ENCODE data around the gene TLE5. TPM values are rescaled to one million over a fixed set of nuclear protein-coding genes. Genes with fewer than 3 reads are reported as not detected.
A peak's percentile ranks its signal among the peaks of the same experiment; 100 is the strongest.
"Not testable (repeated sequence)": the region's sequence is repeated elsewhere in the genome, so short reads cannot be mapped to it uniquely, and the experiment has no call there.

TLE5 gene
- total RNA-seq, 3 donors from 2014 or later: 232 to 275 (median 258) TPM

DNA sequence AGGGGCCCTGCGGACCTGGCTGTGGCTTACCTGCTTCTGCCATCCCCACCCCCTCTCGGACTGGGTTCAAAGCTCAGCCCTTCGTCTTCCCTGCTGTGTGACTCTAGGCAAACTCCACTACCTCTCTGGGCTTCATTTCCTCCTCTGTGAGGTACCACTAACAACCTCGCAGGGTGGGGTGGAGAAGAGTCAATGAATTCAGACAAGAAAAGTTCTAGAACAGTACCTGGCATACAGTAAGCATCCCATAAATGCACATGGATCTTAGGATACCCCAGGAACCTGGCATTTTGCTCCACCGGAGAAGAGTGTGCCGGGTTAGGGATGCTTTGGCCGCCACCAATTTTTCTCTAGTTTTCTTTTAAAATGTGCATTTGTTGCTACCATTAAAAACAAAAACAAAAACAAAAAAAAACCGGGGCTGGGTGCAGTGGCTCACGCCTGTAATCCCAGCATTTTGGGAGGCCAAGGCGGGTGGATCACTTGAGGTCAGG is 3.4 kb downstream of the TLE5 start:
- Mint-ChIP-seq H3K36me3 (ENCODE audit: insufficient read depth) (peaks cover 27% of the 10 kb centered on the region), H3K4me1 (ENCODE audit: low read depth) (peaks cover 55% of the 10 kb centered on the region), H3K9me3 (no peaks in the 10 kb centered on the region), H3K4me3 (no peak overlapping the region), H3K27me3 (ENCODE audit: low read depth) (no peaks in the 10 kb centered on the region)
- DNase-seq: no peak
- no peak for ATAC-seq

DNA sequence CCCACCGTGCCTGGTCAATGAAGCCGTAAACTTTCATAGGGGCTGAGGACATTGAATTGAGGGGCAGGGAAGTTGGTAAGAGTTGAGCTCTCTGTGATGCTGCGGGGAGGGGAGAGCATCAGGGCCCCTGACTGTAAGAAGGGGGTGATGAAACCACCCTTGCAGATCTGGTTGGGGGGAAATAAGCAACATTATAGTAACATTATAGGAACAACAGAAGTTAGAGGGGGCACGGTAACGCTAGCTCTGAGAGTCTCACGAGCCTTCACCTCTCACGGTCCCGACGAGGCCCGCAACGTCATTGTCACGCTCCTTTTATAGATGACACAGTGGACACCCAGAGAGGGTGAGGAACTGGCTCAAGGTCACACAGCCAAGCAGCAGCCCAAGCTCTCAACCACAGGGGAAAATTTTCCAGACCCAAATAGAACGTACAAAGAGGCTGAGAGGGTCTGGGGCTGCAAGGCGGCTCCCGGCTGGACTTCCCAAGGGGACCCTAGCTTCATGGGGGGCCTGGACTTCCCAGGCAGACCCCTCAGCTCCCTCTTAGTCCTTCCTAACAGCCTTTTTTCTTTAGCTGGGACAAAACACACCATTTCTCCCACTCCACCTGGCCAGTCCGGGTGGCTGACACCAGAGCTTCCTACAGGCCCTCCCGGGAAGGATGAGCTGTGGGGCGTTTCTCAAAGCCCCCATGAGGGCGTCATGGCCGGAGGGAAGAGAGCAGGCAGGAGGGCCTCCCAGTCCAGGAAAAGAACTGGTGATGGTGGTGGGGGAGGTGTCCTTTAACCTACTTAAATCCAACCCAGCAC is 4.1 kb downstream of the TLE5 start:
- Mint-ChIP-seq H3K36me3 (ENCODE audit: insufficient read depth) (peaks cover 27% of the 10 kb centered on the region), H3K4me3 (no peak overlapping the region), H3K27me3 (ENCODE audit: low read depth) (no peaks in the 10 kb centered on the region), H3K9me3 (no peaks in the 10 kb centered on the region), H3K4me1 (ENCODE audit: low read depth) (peaks cover 52% of the 10 kb centered on the region)
- ATAC-seq (no peak), DNase-seq (no peak)

DNA sequence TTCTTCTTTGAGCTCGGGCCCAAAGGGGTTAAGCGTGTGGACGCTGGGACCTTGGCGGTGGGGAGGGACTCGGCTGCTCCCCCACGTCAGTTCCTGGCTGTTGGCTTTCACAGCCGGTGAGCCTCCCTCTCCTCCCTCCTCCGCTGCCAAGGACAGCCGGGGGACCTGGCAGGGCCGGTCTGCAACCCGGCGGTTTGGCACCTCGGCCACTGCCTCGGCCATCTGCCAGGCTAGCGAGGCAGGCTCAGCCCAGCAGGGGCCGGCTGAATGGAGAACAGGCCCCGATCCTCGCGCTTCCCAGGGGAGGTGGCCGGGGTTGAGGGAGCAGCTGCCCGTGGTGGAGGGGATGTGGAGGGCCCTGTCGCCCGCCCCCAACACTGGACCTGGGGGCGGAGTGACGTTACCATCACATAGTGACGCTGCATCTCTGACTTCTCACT is 5.0 kb downstream of the TLE5 start:
- no peak for ATAC-seq

DNA sequence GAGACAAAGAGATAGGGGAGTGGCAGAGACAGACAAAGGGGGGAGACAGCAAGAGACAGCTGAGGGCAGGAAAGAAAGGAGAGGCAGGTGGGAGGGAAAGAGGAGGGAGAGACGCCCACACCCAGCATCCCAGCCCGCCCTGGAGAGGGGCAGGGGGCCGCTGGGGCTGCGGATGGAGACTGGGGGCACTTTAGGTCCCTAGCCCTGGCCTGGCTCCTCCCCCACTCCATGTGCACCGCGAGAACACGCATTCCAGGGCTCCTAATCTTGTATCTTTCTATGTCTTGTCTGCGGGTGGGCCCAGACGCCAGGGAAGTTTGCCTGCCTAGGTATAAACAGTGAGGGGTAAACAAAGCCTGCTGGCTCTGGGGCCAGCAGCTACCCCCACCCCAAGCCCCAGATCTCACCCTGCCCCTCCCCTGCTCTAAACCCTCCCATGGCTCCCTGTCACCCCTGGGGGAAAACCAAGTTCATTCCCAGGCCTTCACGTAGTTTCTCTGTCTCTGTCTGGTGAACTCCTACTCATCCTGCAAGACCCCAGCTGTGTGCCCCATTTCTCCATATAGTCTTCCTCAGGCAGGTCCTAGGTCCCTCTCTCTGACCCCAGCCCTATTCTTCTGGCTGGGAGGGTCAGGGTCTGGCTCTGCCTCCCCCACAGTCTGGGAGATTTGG is 5.7 kb downstream of the TLE5 start:
- peaks cover 27% of the 10 kb centered on the region for H3K36me3 Mint-ChIP-seq (ENCODE audit: insufficient read depth)
- ATAC-seq: no peak
- no peak overlapping the region for H3K4me3 Mint-ChIP-seq
- H3K27me3 Mint-ChIP-seq (ENCODE audit: low read depth): no peaks in the 10 kb centered on the region
- DNase-seq: no peak
- H3K9me3 Mint-ChIP-seq: no peaks in the 10 kb centered on the region
- H3K4me1 Mint-ChIP-seq (ENCODE audit: low read depth): peaks cover 52% of the 10 kb centered on the region

More for the DNA sequence above, 5.0 kb downstream of the TLE5 start:
- H3K4me3 Mint-ChIP-seq: no peak overlapping the region
- H3K9me3 Mint-ChIP-seq: no peaks in the 10 kb centered on the region
- H3K36me3 Mint-ChIP-seq (ENCODE audit: insufficient read depth): peaks cover 27% of the 10 kb centered on the region
- no peaks in the 10 kb centered on the region for H3K27me3 Mint-ChIP-seq (ENCODE audit: low read depth)
- DNase-seq: no peak
- peaks cover 50% of the 10 kb centered on the region for H3K4me1 Mint-ChIP-seq (ENCODE audit: low read depth)

DNA sequence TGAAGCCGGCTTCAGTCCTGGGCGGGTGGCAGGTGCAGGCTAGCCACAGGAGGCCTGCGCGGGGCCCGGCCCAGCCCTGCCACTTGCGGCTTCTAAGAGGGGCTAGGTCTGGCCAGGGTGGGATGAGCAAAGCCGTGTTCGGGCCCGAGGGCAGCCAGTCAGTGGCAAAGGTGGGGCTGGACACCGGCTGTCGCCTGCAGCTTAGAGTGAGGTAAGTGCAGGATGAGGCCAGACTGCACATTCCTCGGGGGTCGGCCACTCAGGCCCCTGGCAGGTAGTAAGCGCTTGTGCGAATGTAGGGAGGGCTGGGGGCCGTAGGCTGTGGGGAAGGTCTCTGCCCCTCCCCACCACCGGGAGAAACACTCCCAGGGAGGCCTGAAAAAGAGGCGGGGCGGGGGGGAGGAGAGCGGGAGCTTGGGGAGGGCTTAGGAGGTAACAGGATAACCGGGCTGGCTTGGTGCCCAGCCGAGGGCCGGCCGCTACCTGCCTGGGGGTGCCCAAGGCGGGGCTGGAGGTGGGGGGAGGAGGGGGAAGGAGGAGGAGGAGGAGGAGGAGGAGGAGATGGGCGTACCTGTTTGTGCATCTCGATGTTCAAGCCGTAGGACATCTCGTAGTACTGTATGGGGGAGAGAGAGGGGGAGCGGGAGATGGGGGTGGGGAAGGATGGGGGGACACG is 6.4 kb downstream of the TLE5 start:
- no peak overlapping the region for H3K4me3 Mint-ChIP-seq
- no peaks in the 10 kb centered on the region for H3K27me3 Mint-ChIP-seq (ENCODE audit: low read depth)
- DNase-seq (no peak), ATAC-seq (no peak)
- H3K9me3 Mint-ChIP-seq: no peaks in the 10 kb centered on the region
- H3K36me3 Mint-ChIP-seq (ENCODE audit: insufficient read depth): peaks cover 27% of the 10 kb centered on the region
- peaks cover 50% of the 10 kb centered on the region for H3K4me1 Mint-ChIP-seq (ENCODE audit: low read depth)

DNA sequence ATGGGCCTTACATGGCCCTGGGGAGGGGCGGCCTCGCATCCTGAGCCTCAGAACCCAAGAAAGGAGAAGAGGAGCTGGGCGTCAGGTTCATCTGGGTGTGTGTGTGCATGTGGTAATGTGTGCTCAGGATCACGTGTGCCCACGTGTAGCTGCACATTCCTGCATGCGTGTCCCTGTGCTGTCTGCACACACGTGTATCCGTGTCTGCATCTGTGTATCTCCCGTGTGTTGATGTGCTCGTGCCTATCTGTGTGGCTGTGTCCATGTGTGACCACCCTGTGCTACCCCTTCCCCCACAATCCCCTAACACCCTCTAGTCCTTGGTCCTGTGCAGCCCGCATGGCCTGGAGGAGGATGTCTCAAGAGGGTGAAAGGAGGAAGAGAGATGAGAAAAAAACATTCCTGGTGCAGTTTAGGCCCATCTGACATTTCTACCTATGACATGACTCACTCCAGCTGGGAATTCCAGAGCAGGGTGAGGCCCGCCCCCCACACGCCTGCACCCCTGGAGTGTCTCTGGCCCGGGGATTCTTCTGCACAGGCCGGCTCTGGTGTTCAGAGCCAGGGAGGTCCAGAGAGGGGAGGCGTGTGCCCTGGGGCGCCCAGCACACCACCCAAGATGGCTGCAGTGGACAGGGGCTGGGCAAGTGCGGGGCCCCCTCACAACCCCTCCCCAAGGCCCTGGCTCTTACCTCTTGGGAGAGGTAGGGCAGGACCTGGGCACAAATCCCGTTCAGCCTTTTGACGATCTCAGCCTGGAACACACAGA is 7.1 kb downstream of the TLE5 start:
- Mint-ChIP-seq H3K9me3 (no peaks in the 10 kb centered on the region), H3K36me3 (ENCODE audit: insufficient read depth) (peaks cover 27% of the 10 kb centered on the region), H3K27me3 (ENCODE audit: low read depth) (no peaks in the 10 kb centered on the region), H3K4me1 (ENCODE audit: low read depth) (peaks cover 44% of the 10 kb centered on the region), H3K4me3 (no peak overlapping the region)
- ATAC-seq (peak in 1 of 2 donors; percentile 23), DNase-seq (no peak)

DNA sequence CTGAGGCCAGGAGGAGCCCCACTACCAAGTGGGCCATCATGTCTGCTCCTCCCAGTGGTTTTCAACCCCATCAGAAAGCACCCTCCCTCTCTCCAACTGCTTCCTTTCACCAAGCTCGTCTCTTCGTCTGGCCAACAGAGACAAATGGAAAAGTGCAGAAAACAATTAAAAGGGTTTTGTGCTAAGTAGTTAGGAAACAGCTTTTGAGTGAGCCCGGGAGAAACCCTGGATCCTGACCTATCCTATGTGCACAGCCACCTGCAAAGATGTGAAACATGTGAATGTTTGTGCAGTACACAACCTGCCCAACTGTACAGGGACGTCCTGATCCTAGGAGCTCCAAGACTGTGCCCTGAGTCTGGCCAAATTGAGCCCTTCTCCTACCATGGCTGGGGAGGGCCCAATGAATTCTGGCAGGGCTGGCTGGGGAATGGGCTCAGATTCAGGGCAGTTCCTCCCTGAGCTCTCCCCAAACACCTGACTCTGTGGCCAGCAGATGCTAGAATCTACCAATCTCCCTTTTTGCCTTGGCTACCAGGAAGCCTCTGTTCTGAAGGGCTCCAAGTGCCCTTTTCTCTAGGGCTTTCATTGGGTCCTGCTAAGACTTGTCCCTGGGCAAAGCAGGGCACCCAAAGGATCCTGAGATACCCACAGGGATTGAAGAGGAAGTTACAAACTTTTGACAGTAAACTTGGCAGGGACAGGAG is 7.9 kb downstream of the TLE5 start:
- ATAC-seq: no peak

DNA sequence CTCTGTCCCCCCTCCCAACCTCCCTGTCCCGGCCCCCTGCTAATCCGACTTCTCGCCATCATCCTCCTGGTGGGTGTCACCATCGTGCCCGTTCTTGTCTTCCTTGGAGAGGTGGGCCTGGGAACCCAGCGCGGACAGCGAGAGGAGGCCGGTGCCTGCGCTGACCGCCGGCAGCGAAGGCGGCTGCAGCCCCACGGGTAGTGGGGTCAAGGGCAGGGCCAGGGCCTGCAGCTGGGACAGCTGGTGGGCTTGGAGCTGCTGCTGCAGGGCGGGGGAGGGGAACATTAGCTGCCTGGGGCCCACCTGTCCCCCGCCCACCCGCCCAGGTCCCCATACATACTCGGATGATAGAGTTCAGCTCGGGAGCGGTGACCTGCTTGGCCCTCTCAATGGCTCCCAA is 8.5 kb downstream of the TLE5 start:
- Mint-ChIP-seq H3K9me3 (no peaks in the 10 kb centered on the region), H3K4me1 (ENCODE audit: low read depth) (peaks cover 40% of the 10 kb centered on the region), H3K27me3 (ENCODE audit: low read depth) (no peaks in the 10 kb centered on the region), H3K4me3 (no peak overlapping the region), H3K36me3 (ENCODE audit: insufficient read depth) (peaks cover 26% of the 10 kb centered on the region)
- no peak for DNase-seq
- no peak for ATAC-seq

More for the DNA sequence above, 7.9 kb downstream of the TLE5 start:
- Mint-ChIP-seq H3K4me1 (ENCODE audit: low read depth) (peaks cover 39% of the 10 kb centered on the region), H3K27me3 (ENCODE audit: low read depth) (no peaks in the 10 kb centered on the region), H3K9me3 (no peaks in the 10 kb centered on the region), H3K4me3 (no peak overlapping the region), H3K36me3 (ENCODE audit: insufficient read depth) (peaks cover 27% of the 10 kb centered on the region)
- no peak for DNase-seq

DNA sequence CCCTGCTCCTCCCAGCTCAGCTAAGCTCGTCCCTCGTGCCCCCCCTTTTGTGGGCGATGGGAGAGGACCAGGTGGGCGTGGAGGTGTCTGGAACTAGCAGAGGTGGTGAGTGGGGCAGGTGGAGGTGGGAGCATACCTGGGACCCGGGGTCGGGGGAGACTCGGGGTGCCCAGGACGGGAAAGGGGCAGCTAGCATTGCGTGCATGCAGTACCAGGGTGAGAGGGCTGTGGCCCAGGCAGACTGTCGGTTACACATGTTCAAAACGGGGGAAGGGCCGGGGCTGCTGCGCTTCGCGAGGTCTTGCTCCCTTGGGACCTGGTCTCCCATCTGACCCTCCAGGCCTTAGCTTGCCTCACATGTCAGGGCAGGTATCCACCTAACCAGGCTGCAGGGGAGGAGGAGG is 9.1 kb downstream of the TLE5 start:
- no peak for DNase-seq
- Mint-ChIP-seq H3K4me1 (ENCODE audit: low read depth) (peaks cover 34% of the 10 kb centered on the region), H3K27me3 (ENCODE audit: low read depth) (no peaks in the 10 kb centered on the region), H3K9me3 (no peaks in the 10 kb centered on the region), H3K4me3 (no peak overlapping the region), H3K36me3 (ENCODE audit: insufficient read depth) (peaks cover 20% of the 10 kb centered on the region)
- no peak for ATAC-seq

DNA sequence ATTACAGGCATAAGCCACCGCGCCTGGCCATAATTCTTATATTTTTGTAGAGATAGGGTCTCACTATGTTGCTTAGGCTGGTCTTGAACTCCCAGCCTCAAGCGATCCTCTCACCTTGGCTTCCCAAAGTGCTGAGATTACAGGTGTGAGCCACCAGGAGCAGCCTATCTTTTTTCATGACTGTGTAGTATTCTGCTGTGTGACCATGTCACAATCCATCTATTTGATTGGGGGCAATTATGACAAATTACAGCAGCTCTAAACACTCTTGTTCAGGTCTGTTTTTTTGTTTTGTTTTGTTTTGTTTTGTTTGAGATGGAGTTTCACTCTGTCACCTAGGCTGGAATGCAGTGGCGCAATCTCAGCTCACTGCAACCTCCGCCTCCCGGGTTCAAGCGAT is 12.3 kb downstream of the TLE5 start:
- H3K9me3 Mint-ChIP-seq; ATAC-seq; H3K27me3 Mint-ChIP-seq (ENCODE audit: low read depth); H3K4me3 Mint-ChIP-seq; H3K36me3 Mint-ChIP-seq (ENCODE audit: insufficient read depth); DNase-seq: not testable (repeated sequence)
- peaks cover 26% of the 10 kb centered on the region for H3K4me1 Mint-ChIP-seq (ENCODE audit: low read depth)

DNA sequence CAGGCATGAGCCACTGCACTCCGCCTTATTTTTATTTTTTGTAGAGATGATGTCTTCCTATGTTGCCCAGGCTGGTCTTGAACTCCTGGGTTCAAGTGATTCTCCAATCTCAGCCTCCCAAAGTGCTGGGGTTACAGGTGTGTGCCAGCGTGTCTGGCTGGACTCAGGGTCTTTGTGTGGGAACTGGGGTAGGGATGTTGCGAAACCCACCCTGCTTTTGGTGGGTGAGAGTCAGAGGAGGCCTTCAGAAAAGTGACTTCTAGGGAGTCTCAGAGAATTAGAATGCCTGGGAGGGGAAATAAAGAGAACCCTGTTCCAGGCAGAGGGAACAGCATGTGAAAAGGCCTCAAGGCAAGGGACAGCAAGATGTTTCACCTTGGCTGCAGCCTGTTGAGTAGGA is 13.2 kb downstream of the TLE5 start:
- no peak overlapping the region for H3K4me3 Mint-ChIP-seq
- no peaks in the 10 kb centered on the region for H3K36me3 Mint-ChIP-seq (ENCODE audit: insufficient read depth)
- H3K9me3 Mint-ChIP-seq: no peaks in the 10 kb centered on the region
- ATAC-seq: no peak
- H3K27me3 Mint-ChIP-seq (ENCODE audit: low read depth): no peaks in the 10 kb centered on the region
- no peak for DNase-seq
- peaks cover 19% of the 10 kb centered on the region for H3K4me1 Mint-ChIP-seq (ENCODE audit: low read depth)

DNA sequence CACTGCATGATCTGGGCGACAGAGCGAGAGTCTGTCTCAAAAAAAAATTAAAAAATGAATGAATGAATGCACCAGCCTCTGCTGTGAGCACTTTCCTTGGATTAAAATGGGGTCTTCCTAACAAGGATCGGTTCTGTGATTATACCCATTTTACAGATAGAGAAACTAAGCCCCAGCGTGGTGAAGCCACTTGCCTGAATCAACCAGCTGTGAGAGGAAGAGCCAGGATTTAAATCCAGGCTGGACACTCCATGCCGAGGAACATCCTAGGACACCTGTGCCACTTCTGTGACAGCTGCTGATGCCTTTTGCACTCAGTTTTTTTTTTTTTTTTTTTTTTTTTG is 14.1 kb downstream of the TLE5 start:
- DNase-seq (no peak), ATAC-seq (no peak)
- H3K36me3 Mint-ChIP-seq (ENCODE audit: insufficient read depth): no peaks in the 10 kb centered on the region
- peak overlapping the region; percentile 77 for H3K4me3 Mint-ChIP-seq
- peaks cover 15% of the 10 kb centered on the region for H3K4me1 Mint-ChIP-seq (ENCODE audit: low read depth)
- no peaks in the 10 kb centered on the region for H3K9me3 Mint-ChIP-seq
- no peaks in the 10 kb centered on the region for H3K27me3 Mint-ChIP-seq (ENCODE audit: low read depth)

DNA sequence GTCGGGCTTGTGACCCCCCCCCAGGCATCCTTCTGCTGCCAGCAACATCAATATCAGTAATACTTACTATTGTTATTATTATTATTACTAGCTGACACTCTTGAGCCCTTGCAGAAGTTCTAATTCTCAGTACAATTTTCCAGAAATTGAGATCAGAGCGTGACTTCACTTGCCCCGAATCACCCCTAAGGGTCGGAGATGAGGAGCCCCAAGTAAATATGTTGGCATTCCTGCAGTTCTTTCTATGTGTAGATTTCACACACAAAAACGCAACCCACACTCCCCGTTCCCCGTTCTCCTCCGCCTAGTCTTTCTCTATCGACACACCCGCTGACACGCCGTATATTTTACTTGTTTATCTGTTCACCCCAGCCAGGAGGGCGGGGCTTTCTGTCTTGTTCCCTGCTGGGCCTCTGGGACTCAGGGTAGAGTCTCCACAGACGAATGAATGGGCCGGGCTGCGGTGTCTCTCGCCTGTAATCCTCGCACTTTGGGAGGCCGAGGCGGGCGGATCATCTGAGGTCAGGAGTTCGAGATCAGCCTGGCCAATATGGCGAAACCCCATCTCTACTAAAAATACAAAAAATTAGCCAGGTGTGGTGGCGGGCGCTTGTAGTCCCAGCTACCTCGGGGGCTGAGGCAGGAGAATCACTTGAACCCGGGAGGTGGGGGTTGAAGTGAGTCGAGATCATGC is 14.7 kb downstream of the TLE5 start:
- Mint-ChIP-seq H3K4me3 (peak overlapping the region; percentile 77), H3K4me1 (ENCODE audit: low read depth) (peaks cover 14% of the 10 kb centered on the region), H3K9me3 (no peaks in the 10 kb centered on the region), H3K27me3 (ENCODE audit: low read depth) (no peaks in the 10 kb centered on the region), H3K36me3 (ENCODE audit: insufficient read depth) (no peaks in the 10 kb centered on the region)
- DNase-seq: peak; percentile 60
- ATAC-seq: peak; percentile 84 to 90

All from activated T-cell treated with anti-CD3 and anti-CD28 coated beads, Interleukin-2, amount 50 U/mL, for 4 hours (primary cell).